ENCODE results near the gene PLA2R1. TPM values are rescaled to one million over a fixed set of nuclear protein-coding genes. Genes with fewer than 3 reads are reported as not detected.
"Not testable (repeated sequence)": the region's sequence is repeated elsewhere in the genome, so short reads cannot be mapped to it uniquely, and the experiment has no call there.

Gene PLA2R1
- total RNA-seq, 1 experiment from 2014 or later, result 0.39 TPM

GRCh38 chr2:160042054-160042453 lies 20.4 kb downstream of the PLA2R1 start:
- no peaks in the 10 kb centered on the region for H3K4me1 Mint-ChIP-seq (ENCODE audit: low read depth, unreplicated experiment)
- no peak overlapping the region for H3K4me3 Mint-ChIP-seq (ENCODE audit: unreplicated experiment)
- Histone ChIP-seq H3K4me3 (ENCODE audit: low read depth, low read length) (no peak overlapping the region), H3K9me3 (no peaks in the 10 kb centered on the region), H3K27me3 (replicated peaks; ENCODE audit: control insufficient read depth, insufficient read depth, low read length) (no peaks in the 10 kb centered on the region), H3K36me3 (ENCODE audit: control insufficient read depth, insufficient read depth, low read length) (no peaks in the 10 kb centered on the region), H3K4me1 (no peaks in the 10 kb centered on the region)
- no peaks in the 10 kb centered on the region for H3K36me3 Mint-ChIP-seq (ENCODE audit: insufficient read depth, unreplicated experiment)
- H3K27ac Mint-ChIP-seq (ENCODE audit: unreplicated experiment), result no peak overlapping the region
- BruUV-seq (replicated peaks), result no TSS peak
- TF ChIP-seq, protein P1, sequence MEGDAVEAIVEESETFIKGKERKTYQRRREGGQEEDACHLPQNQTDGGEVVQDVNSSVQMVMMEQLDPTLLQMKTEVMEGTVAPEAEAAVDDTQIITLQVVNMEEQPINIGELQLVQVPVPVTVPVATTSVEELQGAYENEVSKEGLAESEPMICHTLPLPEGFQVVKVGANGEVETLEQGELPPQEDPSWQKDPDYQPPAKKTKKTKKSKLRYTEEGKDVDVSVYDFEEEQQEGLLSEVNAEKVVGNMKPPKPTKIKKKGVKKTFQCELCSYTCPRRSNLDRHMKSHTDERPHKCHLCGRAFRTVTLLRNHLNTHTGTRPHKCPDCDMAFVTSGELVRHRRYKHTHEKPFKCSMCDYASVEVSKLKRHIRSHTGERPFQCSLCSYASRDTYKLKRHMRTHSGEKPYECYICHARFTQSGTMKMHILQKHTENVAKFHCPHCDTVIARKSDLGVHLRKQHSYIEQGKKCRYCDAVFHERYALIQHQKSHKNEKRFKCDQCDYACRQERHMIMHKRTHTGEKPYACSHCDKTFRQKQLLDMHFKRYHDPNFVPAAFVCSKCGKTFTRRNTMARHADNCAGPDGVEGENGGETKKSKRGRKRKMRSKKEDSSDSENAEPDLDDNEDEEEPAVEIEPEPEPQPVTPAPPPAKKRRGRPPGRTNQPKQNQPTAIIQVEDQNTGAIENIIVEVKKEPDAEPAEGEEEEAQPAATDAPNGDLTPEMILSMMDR (IDR thresholded peaks at IDR 0.05; ENCODE audit: insufficient read depth in 1 of 2, low read depth in 1 of 2, low read length in 1 of 2, severe bottlenecking in 1 of 2, unreplicated experiment in 1 of 2), result no peak
- no peak for DNase-seq
- intact Hi-C loops (cut with micrococcal nuclease; ENCODE audit: unreplicated experiment), result no loop called here
- H3K9me3 Mint-ChIP-seq (ENCODE audit: unreplicated experiment), result no peaks in the 10 kb centered on the region
- H3K27me3 Mint-ChIP-seq (ENCODE audit: insufficient read depth, unreplicated experiment), result peaks cover 4% of the 10 kb centered on the region
- CTCF ChIA-PET, result no interaction called here
- POLR2A ChIA-PET, result interaction anchor here (0.5 kb wide), 1 partner anchor 188 kb away, joined by 4 read pairs; no protein-coding TSS in a partner anchor

GRCh38 chr2:160041091-160041490 lies 21.3 kb downstream of the PLA2R1 start:
- DNase-seq, result no peak

DNA sequence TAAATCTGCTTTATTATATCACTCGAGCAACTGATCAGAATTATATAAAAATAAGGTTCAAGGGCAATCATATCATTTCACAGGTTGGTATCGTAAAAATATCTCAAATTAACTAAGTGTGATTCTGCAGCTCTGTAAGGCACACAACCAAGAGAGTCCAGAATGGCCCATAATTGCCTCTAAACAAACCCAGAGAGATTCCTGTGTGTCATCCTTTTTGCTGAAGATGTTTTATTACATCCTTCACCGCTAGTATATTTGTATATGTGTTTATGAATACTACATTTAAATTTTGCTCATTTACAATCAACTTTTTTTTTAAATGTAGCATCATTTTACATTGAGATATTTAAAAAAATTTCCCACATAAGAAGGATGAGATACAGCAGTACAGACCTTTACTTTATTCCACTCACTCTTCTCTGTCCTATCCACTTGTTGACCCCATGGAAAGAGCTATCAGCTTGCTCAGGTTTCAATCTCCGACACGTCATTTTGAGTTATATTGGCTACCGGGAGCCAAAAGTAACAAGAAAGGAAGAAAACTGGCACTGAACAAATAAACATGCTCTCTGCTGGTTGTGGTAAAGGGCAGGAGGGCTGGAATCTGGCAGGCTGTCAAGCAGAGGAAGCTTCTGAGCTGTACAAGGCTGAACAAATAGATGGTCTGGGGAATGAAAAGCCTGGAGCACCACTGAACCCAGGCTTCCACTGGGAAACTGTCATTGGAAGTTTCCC lies 23.1 kb downstream of the PLA2R1 start:
- Mint-ChIP-seq H3K36me3 (ENCODE audit: insufficient read depth, unreplicated experiment) (no peaks in the 10 kb centered on the region), H3K27ac (ENCODE audit: unreplicated experiment) (no peak overlapping the region), H3K4me1 (ENCODE audit: low read depth, unreplicated experiment) (no peaks in the 10 kb centered on the region), H3K9me3 (ENCODE audit: unreplicated experiment) (no peaks in the 10 kb centered on the region), H3K27me3 (ENCODE audit: insufficient read depth, unreplicated experiment) (peaks cover 4% of the 10 kb centered on the region), H3K4me3 (ENCODE audit: unreplicated experiment) (no peak overlapping the region)
- Histone ChIP-seq H3K9me3 (no peaks in the 10 kb centered on the region), H3K36me3 (ENCODE audit: control insufficient read depth, insufficient read depth, low read length) (no peaks in the 10 kb centered on the region), H3K27me3 (replicated peaks; ENCODE audit: control insufficient read depth, insufficient read depth, low read length) (no peaks in the 10 kb centered on the region), H3K4me3 (ENCODE audit: low read depth, low read length) (no peak overlapping the region), H3K4me1 (no peaks in the 10 kb centered on the region)
- DNase-seq, result no peak
- CTCF ChIA-PET, result no interaction called here
- TF ChIP-seq, protein P1 (IDR thresholded peaks at IDR 0.05; ENCODE audit: insufficient read depth in 1 of 2, low read depth in 1 of 2, low read length in 1 of 2, severe bottlenecking in 1 of 2, unreplicated experiment in 1 of 2), result no peak
- intact Hi-C loops (cut with micrococcal nuclease; ENCODE audit: unreplicated experiment), result no loop called here
- POLR2A ChIA-PET, result no interaction called here
- BruUV-seq (replicated peaks), result no TSS peak

More at GRCh38 chr2:160041091-160041490, 21.3 kb downstream of the PLA2R1 start:
- H3K4me1 Mint-ChIP-seq (ENCODE audit: low read depth, unreplicated experiment), result no peaks in the 10 kb centered on the region
- ChIA-PET CTCF (no interaction called here), POLR2A (no interaction called here)
- TF ChIP-seq, protein P1 (IDR thresholded peaks at IDR 0.05; ENCODE audit: insufficient read depth in 1 of 2, low read depth in 1 of 2, low read length in 1 of 2, severe bottlenecking in 1 of 2, unreplicated experiment in 1 of 2), result no peak
- H3K27me3 Mint-ChIP-seq (ENCODE audit: insufficient read depth, unreplicated experiment), result peaks cover 4% of the 10 kb centered on the region
- no peak overlapping the region for H3K27ac Mint-ChIP-seq (ENCODE audit: unreplicated experiment)
- no peaks in the 10 kb centered on the region for H3K27me3 ChIP-seq (replicated peaks; ENCODE audit: control insufficient read depth, insufficient read depth, low read length)
- H3K4me1 ChIP-seq, result no peaks in the 10 kb centered on the region
- H3K36me3 ChIP-seq (ENCODE audit: control insufficient read depth, insufficient read depth, low read length), result no peaks in the 10 kb centered on the region
- no peak overlapping the region for H3K4me3 Mint-ChIP-seq (ENCODE audit: unreplicated experiment)
- BruUV-seq (replicated peaks), result no TSS peak
- H3K9me3 ChIP-seq, result no peaks in the 10 kb centered on the region
- H3K36me3 Mint-ChIP-seq (ENCODE audit: insufficient read depth, unreplicated experiment), result no peaks in the 10 kb centered on the region
- H3K9me3 Mint-ChIP-seq (ENCODE audit: unreplicated experiment), result no peaks in the 10 kb centered on the region
- intact Hi-C loops (cut with micrococcal nuclease; ENCODE audit: unreplicated experiment), result no loop called here
- no peak overlapping the region for H3K4me3 ChIP-seq (ENCODE audit: low read depth, low read length)

DNA sequence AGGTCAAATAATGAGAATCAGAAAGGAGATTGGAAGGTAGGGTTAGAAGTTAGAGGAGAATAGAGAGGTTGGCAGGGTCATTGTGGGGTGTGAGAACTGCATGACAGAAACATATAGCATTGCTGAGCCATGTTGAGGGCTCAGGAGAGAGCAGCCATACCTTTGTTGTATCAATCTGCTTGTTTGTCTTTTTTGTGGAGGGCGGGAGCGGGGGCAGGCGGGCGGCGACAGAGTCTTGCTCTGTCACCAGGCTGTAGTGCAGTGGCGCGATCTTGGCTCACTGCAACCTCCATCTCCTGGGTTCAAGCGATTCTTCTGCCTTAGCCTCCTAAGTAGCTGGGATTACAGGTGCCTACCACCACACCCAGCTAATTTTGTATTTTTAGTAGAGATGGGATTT lies 23.8 kb downstream of the PLA2R1 start:
- H3K9me3 ChIP-seq; H3K27me3 Mint-ChIP-seq (ENCODE audit: insufficient read depth, unreplicated experiment); H3K27me3 ChIP-seq (replicated peaks; ENCODE audit: control insufficient read depth, insufficient read depth, low read length); H3K9me3 Mint-ChIP-seq (ENCODE audit: unreplicated experiment); H3K4me3 ChIP-seq (ENCODE audit: low read depth, low read length); H3K27ac Mint-ChIP-seq (ENCODE audit: unreplicated experiment); H3K4me3 Mint-ChIP-seq (ENCODE audit: unreplicated experiment); DNase-seq; H3K4me1 Mint-ChIP-seq (ENCODE audit: low read depth, unreplicated experiment); POLR2A ChIA-PET; CTCF ChIA-PET; H3K36me3 Mint-ChIP-seq (ENCODE audit: insufficient read depth, unreplicated experiment); H3K4me1 ChIP-seq; BruUV-seq (replicated peaks); intact Hi-C loops (cut with micrococcal nuclease; ENCODE audit: unreplicated experiment); H3K36me3 ChIP-seq (ENCODE audit: control insufficient read depth, insufficient read depth, low read length): not testable (repeated sequence)

All from Caco-2 (cell line).